HG02763 (cell line): Measurements from ENCODE around the gene RXRA.
A peak's percentile ranks its signal among the peaks of the same experiment; 100 is the strongest.

Experiments
- ATAC-seq: cut with Tn5 transposase; IDR thresholded peaks from one replicate; pipeline ENCODE4 v1.9.1; 2021; ENCODE audit warnings: mild to moderate bottlenecking, moderate library complexity; ENCODE audit not compliant: unreplicated experiment

RXRA gene

DNA sequence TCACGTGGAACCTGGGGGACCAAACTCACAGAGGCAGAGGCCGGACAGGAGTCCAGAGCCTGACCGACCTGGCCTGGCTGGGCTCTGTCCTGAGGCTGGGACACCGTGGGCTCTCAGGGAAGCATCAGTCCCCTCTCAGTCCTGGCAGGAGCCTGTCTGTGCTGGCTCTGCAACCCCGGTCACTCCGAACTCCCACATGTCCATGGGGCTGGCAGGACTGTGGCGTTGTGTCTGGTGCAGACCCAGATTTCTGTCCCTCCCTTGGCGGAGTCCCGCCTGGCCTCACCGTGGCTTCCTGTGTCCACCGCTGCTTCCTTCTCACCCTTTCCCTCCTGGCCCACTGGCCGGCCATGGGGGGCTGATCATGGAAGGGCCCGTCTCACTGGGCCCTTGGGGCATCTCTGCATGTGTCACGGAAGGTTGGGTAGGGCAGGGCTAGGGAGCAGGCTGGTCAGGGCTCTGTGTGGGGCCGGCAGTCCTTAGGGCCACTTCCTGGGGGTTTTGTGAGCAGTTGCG lies 68.8 kb downstream of the RXRA start:
- no peak for ATAC-seq

DNA sequence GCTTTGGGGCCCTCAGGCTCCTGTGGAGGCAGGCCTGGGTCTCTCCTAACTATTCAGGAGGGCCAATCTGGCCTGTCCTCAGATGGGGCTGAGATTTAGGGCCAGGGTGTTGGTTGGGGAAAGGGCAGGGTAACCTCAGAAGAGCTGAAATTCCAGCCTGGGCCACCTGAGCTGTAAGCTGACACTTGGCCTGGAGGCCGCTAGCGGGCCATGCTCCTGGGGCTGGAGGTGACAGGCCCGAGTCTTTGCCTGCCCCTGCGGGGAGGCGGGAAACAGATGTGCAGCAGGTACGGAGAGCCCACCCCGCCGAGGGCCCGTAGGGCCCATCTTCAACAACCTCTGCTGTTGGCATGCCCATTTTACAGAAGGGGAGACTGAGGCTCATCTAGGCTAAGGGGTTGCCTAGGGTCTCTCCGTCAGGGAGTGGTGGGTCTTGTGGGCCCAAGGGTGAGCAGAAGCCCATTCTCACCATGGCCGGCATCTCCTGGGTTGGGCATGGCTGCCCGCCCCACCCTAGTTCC lies 69.5 kb downstream of the RXRA start:
- ATAC-seq = no peak

DNA sequence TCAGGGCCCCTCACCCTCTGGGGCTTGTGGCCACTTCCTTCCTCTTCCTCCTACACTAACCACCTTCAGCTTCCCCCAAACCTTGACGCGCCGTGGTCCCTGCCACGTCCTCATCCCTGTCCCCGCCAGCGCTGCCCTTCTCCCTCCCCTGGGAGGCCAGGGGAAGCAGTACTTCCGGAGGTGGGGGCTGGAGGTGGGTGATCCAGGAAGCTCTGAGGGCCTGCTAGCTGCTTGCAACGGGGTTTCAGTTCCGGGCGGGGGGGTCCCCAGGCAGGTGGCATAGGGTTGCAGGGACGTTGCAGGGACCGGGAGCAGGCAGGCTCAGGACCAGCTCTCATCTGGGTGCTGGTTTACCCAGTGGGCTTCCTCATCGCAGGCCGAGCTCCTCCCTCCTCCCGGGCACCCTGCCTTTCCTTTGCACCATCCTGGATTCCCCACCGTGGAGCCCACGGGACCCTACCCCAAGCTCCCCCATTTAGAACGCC lies 70.0 kb downstream of the RXRA start:
- no peak for ATAC-seq

DNA sequence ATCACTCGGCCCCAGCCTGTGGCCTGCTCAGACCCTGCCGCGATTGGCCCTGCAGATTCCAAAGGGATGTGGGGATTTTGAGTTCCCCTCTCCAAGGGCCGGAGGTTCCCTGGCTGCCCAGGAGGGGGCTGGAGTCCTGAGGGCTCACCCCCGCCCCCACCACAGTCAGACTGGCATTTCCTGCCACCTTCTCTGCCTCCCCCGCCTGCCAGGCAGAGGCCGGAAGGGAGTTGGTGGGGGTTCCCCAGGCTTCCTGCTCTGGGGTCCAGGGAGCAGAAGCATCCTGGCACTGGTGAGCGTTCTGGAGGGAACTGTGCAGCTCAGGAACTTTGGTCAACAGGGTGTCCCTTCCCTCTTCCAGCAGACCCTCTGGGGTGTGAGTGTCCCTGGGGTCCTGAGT lies 70.6 kb downstream of the RXRA start:
- no peak for ATAC-seq

DNA sequence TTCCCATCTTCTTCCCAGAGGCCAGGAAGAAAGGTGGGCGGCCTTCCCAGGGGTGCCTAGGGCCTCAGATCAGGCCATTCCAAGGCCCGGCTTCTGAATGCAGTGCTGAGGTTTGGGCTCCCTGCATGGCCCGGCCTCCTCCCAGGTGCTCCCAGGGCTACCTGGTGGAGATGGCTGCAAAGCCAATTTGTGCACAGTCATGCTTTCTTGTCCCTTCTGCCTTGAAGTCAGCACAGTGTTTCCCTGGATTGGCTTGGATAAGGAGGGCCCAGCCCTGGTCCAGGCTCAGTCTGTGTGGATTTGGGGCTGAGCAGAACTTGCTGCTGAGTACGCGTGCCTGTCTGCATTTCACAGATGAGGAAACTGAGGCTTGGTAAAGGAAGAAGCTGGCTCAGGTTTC lies 72.5 kb downstream of the RXRA start:
- no peak for ATAC-seq

DNA sequence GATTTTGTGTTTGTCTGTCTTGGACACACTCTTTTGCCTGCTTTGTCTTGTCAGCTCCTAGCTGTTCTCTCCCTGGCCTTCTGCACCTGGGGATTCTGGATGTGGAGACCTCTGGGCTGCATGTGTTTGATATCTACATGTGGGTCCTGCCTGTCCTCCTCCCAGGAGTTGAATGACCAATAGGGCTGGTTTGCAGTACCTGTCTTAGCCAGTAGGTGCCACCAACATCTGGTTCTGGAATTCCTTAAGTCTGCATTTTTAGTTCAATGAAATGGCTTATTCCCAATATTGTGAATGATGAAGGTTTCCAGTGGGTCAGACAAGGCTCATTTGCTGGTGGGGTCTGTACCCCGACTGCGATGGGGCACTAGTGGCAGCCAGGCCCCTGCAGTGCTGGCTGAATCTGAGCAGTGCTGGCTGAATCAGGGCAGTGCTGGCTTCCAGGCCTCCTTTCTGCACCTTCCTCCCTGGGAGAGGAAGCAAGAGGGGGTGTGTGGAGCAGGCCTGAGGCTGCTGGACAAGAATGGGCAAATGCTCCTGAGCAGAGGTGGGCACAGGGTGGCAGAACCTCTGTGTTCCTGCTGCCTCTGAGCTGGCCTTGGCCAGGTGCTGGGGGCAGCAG lies 73.3 kb downstream of the RXRA start:
- ATAC-seq = no peak

DNA sequence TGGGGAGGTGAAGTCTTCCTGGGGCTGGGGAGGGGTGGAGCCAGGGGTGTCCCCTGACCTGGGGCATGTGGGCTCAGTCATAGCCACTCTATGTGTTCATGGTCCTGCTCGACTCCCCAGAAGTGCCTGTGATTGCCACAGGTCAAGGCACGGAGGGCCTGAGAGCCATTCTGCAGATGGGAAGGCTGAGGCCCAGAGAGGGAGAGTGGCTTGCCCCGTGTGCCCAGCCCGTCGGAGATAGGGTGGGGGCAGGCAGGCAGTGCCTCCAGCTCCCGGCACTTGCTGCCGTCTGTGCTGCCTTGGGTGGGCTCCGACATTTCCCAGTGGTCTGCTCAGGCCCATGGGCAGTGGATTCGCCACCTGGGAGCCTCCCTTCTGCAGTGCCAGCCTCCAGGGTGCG lies 74.0 kb downstream of the RXRA start:
- no peak for ATAC-seq

DNA sequence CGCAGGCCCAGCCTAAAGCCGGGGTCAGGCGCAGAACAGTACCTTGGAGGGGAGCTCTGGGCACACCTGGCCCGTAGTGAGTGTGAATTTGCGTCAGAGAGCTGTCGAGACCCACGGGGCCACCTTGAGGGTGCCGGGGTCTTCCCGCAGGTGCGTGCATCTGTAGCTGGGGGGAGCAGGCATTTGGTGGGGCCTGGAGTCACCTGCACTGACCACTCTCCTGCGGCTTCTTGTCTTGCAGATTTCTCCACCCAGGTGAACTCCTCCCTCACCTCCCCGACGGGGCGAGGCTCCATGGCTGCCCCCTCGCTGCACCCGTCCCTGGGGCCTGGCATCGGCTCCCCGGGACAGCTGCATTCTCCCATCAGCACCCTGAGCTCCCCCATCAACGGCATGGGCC lies 75.1 kb downstream of the RXRA start:
- ATAC-seq = no peak

DNA sequence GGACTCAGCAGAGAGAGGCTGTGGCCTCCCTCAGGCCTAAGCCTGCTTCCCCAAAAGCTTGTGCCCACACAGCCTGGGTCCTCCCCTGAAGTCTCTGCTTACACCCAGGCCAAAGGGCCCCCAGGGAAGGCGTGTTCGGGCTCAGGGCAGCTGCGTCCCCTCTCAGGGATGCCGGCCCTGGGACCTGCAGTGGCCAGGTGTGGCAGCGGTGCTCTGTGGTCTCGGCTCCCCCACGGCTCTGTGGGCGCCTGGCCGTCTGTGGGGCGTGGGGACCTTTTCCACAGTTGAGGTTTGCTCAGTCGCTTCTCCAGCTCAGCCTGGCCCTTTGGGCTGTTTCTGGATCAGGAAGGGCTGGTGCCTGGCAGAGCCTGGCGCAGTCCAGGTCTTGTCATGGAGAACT lies 75.9 kb downstream of the RXRA start:
- ATAC-seq = no peak

DNA sequence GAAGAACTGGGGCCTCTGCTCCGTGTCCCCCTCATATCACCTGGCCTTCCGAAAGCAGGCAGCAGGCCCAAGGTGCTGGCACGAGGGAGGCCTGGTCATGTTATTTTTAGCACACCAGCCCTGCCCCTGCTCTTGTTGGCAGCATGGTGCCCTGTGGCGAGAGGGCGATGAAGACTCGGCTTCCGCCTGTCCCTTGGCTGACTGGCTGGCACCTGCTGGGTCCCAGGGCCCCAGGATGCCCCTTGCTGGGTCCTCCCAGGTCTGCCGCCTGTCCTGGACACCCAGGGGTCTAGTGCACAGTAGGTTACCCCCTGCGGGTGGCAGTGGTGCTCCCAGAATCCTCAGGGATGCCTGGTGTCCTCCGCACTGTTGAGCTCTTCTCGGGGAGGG lies 77.0 kb downstream of the RXRA start:
- no peak for ATAC-seq

DNA sequence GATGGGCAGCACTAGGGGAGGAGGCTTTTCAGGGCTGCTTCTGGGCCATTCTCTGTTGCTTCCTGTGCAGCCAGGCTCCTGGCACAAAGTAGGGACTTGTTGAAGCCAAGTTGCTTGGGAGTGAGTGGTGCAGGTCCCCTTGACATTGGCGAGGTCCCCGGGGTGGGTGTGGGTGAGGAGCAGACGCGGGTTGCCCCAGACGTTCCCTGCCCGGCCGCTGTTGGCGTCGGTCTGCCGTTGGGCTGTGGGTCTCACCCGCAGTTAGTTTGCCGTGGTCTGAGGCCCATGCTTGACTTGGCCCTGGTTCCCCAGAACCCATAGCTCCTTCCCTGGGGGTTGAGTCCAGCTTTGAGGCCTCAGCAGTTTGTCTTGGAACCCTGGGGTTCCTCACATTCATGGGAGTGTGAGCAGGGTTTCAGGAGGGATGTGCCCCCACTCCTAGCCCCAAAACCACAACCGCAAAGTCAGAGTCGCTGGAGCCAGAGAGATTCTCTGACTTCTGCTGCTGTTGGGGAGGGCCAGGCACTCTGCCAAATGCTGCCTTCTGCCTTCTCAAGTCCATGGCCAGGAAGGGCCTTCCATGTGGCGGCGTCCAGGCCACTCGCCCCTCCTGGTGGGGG lies 77.5 kb downstream of the RXRA start:
- ATAC-seq = no peak

DNA sequence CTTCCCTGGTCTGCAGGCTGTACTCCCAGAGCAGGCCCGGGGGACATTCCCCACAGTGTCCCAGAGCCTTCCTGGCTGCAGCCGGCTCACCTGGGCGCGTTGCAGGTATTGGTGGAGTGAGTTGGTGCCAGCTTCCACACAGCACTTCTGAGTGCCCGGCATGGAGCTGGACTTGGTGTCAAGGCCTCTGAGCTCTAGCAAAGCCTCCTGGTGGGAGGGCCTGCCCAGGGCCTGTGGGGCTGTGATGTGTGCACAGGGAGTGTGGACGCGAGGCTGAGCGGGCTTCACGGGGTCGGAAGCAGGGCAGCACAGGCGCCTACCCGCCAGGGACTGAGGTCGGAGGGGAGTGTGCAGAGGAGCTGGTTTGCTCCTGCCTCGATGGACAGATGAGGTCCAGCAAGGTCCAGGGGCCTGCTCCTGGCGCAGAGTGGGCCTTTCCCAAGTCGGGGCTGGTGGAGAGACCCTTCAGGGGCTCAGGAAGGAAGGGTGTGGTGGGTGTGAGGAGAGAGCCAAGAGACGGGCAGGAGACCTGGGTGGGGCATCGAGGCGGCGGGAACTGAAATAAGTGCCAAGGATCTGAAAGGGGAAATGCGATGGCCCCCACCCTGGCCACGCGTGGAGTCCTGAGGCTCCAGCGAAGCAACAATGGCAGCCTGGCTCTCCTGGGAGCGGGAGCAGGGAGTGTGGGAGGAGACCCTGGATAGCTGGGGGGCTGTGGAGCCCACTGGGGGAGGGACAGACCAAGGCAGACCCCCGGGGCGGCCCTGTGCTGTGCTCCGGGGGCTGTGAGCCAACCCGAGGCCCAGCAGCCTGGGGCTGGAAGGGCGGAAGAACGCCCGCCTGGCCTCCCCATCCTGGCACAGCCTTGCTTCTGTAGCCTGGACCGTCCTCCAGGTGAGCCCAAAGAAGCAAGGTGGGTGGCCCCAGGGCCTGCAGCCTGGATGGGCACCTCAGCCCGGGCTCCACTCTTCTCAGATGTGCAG lies 78.4 kb downstream of the RXRA start:
- ATAC-seq = no peak

DNA sequence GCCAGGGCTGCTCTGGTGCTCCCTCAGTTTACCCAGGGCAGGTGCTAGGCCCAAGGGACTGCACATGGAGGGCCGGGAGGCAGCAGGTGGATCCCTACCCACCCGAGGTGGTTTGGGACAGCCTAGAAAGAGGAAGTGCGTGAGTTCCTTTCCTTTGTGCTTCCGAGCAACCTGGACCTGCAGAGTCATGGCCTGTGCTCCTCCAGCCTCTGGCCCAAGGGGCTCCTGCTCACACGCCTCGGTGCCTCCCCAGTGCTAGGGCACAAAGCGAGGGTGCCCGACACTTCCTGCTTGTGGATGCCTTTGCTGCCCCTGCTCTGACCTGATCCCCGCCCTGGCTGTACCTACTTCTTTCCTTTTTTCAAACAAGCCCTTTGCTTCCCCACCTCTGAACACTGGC lies 79.3 kb downstream of the RXRA start:
- ATAC-seq = no peak

DNA sequence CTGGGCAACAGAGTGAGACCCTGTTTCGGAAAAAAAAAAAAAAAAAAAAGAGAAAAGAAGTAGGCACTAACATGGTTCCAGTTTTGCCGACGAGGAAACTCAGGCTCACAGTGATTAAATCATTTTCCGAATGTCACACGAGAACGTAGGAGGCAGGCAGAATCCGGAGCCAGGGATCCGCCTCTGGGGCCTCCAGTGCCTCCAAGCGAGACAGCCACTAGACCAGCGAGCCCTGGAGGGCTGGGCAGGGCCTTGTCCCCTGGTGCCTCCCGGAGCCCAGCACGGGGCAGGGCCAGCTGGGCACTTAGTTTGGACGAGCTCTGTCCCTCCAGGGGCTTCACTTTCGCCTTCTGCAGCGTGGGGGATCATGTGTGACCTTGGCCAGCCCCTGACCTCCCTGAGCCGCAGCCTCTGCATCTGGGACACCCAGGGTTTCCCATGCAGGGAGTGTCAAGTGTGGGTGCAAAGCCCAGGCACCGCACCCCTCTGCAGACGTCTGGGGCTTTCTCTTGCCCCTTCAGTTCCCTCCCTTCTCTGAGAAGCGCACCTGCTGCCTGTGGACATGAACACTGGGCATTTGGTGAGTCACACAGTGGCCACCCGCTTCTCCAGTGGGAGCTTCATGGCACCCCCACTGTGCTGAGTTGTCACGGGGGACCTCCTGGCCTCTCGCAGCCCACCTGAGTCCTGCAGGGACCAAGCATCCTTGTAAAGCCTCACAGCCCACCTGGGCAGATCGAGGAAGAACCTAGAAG lies 80.3 kb downstream of the RXRA start:
- no peak for ATAC-seq

DNA sequence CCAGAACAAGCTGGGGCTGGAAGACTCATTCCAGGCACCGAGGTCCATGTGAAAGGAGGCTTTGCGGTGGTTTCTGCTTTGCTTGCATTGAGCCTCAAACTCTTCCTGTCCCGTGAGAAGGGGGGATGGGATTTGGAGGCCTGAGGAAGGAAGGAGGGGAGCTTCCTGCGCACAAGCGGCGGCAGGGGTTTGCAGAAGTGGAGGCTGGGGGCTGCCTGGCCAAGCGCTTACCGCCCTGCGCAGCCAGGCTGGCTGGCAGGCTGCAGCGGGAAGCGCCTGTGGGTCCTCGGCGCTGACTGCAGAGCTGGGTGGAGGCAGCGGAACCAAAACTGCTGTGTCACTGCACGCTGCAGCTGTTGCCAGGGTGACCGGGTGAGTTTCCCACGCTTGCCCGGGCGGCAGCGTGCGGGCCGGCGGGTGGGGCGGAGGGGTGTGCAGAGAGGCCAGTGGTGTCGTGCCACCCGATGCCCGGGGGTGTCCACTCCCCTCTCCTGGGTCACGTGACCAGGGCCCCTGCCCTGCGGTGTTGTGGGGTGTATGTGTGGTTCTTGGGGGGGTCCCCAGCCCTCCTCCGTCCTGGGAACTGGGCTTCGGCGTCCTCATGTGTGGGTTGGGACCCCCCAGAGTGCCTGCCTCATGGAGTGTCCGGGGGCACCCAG lies 81.0 kb downstream of the RXRA start:
- peak; percentile 64 for ATAC-seq

DNA sequence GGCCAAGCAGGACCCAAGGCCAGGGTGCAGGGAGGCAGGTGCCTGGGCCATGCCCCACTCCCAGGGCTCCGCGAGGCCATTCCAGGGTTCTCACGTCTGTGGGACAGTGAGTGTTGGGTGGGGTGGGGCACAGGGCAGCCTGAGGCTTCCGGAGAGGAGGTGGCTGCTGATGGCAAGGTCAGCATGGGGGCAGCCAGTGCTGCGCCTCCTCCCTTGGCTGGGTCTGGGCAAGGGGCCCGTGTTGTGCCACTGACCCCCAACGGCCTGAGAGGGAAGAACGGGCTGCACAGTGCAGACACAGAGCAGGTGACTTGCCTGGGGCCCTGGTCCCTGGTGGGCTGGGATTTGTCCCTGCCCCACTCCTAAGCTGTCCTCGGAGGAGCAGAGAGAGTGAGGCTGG lies 82.1 kb downstream of the RXRA start:
- ATAC-seq = no peak

DNA sequence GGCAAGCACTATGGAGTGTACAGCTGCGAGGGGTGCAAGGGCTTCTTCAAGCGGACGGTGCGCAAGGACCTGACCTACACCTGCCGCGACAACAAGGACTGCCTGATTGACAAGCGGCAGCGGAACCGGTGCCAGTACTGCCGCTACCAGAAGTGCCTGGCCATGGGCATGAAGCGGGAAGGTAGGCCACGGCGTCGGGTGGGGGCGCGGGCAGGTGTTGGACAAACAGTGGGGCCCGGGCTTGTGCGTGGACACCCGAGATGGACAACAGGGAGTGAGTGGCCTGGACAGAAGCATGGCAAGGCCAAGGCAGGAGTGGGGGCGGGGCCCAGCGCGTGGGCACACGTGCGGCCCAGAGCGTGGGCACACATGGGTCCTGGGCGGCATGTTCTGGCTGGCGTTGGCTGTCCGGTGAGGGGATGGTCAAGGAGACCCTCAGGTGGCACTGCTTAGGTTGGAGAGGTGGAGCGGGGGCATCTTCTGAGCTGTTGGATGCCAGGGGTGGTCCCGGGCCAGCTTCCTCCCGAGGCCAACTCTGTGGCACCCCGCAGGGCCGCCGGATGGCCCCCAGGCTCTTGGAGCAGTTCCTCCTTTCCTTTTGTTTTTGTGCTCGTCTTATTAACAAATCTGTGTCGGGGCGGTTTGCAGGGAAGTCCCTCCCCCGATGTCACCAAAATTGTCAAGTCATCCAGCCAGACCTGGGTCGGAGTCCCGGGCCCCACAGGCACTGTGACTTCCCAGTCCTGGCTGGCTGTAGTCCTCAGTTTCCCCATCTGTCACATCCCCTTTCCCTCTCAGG lies 82.9 kb downstream of the RXRA start:
- no peak for ATAC-seq

DNA sequence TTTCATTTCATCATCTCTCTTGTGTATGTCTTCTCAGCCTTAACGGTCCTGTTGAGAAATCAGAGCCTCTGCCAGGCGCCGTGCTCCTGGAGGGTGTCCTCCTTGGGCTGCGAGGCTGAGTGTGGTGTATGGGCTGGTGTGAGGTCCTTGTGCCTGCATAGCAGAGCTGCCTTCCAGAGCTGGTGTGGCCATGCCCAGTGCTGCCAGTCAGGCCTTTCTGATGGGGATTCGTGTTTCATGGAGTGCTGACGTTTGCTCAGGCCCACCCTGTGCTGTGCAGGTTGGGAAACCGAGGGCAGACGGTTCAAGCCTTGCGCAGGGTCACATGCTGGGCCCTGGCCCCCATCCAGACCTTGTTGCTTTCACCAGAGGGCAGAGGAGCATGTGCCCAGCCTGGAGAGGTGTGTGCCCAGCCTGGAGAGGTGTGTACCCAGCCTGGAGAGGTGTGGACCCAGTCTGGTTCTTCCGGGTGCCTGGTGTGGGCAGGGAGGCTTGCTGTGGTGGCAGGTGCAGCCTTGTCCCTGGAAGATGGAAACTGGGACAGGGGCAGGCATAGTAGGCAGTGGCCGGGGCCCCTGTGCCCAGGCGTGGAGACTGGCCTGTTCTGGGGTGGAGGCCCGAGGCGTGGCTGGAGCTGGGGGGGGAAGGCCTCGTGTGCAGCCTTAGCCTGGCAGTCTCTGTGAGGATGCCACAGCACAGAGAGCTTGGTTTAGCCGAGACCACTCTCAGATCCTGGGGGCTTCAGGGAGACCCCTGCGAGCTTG lies 84.0 kb downstream of the RXRA start:
- ATAC-seq = no peak

DNA sequence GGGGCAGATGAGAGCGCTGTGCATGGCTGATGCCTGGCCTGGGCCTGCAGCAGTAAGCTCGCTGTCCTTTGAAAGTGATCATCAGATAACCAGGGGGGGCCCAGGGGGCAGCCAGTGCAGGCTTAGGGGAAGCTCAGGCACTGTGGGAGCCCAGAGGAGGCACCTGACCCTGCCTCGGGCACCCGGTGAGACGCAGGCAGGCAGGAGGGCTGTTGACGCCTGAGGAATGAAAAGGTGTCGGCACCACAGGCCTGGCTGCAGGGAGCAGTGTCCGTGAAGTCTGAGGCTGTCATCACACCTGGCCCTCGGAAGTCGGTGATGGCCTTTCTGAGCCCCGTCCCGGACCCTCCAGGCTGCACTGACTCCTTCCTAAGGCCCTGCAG lies 84.6 kb downstream of the RXRA start:
- ATAC-seq = no peak
